ENCODE measurements around the gene EXT2. TPM values are rescaled to one million over a fixed set of nuclear protein-coding genes. Genes with fewer than 3 reads are reported as not detected.

The EXT2 gene
- total RNA-seq, 1 experiment from 2014 or later: 42.8 TPM

- H3K4me1 ChIP-seq (ENCODE audit: control insufficient read depth in 1 of 2, insufficient read depth in 2 of 2, low read length in 2 of 2): no peaks in the 10 kb centered on the region
- H3K4me2 ChIP-seq (ENCODE audit: low read length): no peak overlapping the region
- no peak overlapping the region for H3K27ac ChIP-seq (ENCODE audit: low read depth, low read length)
- POLR2A ChIA-PET: no interaction called here
- DNase-seq (ENCODE audit: low read depth, low spot score) (no peak), ATAC-seq (no peak)
- no peak overlapping the region for H3K4me3 ChIP-seq (replicated peaks in 1 of 2; ENCODE audit: low read depth in 1 of 2, low read length in 2 of 2)
- intact Hi-C loops (cut with micrococcal nuclease): no loop called here
- H3K9ac ChIP-seq (ENCODE audit: low read length): no peak overlapping the region
- no peak overlapping the region for H2AFZ ChIP-seq (ENCODE audit: low read depth, low read length, poor library complexity, severe bottlenecking)
- no peaks in the 10 kb centered on the region for H3K79me2 ChIP-seq (ENCODE audit: insufficient read depth, low read length)
- TF ChIP-seq ZNF274 (IDR thresholded peaks at IDR 0.05; ENCODE audit: low read depth, low read length) (no peak), CEBPB (IDR thresholded peaks at IDR 0.05; ENCODE audit: low read depth) (no peak), EGR1 (IDR thresholded peaks at IDR 0.05; ENCODE audit: low read depth) (no peak), EZH2 (IDR thresholded peaks at IDR 0.05) (no peak), POLR2AphosphoS5 (IDR thresholded peaks at IDR 0.05; ENCODE audit: low read depth, low read length) (no peak), CBX3 (IDR thresholded peaks at IDR 0.05; ENCODE audit: low read depth) (no peak), ATF3 (IDR thresholded peaks at IDR 0.05) (no peak), YY1 (IDR thresholded peaks at IDR 0.05; ENCODE audit: extremely low read depth, insufficient replicate concordance, low read depth, low read length) (no peak), FOSL1 (IDR thresholded peaks at IDR 0.05; ENCODE audit: low read depth) (no peak), JUND (IDR thresholded peaks at IDR 0.05) (no peak), POLR2A (IDR thresholded peaks at IDR 0.05; ENCODE audit: borderline replicate concordance, extremely low read depth, insufficient read depth, insufficient read length) (no peak), TCF7L2 (IDR thresholded peaks at IDR 0.05; ENCODE audit: borderline replicate concordance, extremely low read depth, insufficient read depth, insufficient read length) (no peak), SRF (IDR thresholded peaks at IDR 0.05; ENCODE audit: low read depth) (no peak), ZFX (IDR thresholded peaks at IDR 0.05) (no peak), ELF1 (IDR thresholded peaks at IDR 0.05; ENCODE audit: borderline replicate concordance, low read depth) (no peak), SIN3A (IDR thresholded peaks at IDR 0.05; ENCODE audit: low read depth) (no peak), RAD21 (IDR thresholded peaks at IDR 0.05; ENCODE audit: low read depth) (no peak)
- CTCF ChIA-PET: interaction anchor here (0.9 kb wide), 1 partner anchor 14 kb away, joined by 3 read pairs; no protein-coding TSS in a partner anchor
- H3K9me3 ChIP-seq (ENCODE audit: control insufficient read depth in 1 of 2, insufficient read depth in 1 of 2, low read depth in 1 of 2, low read length in 2 of 2): peaks cover 3 to 4% of the 10 kb centered on the region in 2 experiments; a peak in 2 of 4 replicates
- RAD21 ChIA-PET (ENCODE audit: low non-redundant PET in 1 of 2, low total read pairs in 2 of 2, uncharacterized antibody in 2 of 2, unreplicated experiment in 2 of 2): no interaction called here
- H3K27me3 ChIP-seq (ENCODE audit: insufficient read depth, low read length): no peaks in the 10 kb centered on the region
- H3K36me3 ChIP-seq (ENCODE audit: control insufficient read depth in 1 of 2, insufficient read depth in 2 of 2, low read length in 2 of 2): no peaks in the 10 kb centered on the region
- no peaks in the 10 kb centered on the region for H4K20me1 ChIP-seq (ENCODE audit: insufficient read depth)
- no TSS peak for BruUV-seq (replicated peaks)
- H3K9me2 ChIP-seq (ENCODE audit: insufficient read depth): no peaks in the 10 kb centered on the region
These were observed 154.9 kb downstream of the EXT2 start for GRCh38 chr11:44250421-44250820.
